ENCODE data around the gene RNF144B. TPM values are rescaled to one million over a fixed set of nuclear protein-coding genes. Genes with fewer than 3 reads are reported as not detected.

Gene RNF144B
- total and polyA plus RNA-seq, 10 of the 15 experiments (the other 5 are each of a cell fraction or from before 2014, with no cell fraction given) = 0.03 to 0.18 (median 0.14) TPM

GRCh38 chr6:18420328-18420727 lies 33.2 kb downstream of the RNF144B start:
- intact Hi-C loops (cut with micrococcal nuclease; ENCODE audit: unreplicated experiment) = no loop called here
- ChIA-PET POLR2A (no interaction called here), SMC1A (ENCODE audit: uncharacterized antibody, unreplicated experiment) (no interaction called here), RAD21 (ENCODE audit: unreplicated experiment) (no interaction called here), CTCF (no interaction called here)
- no peaks in the 10 kb centered on the region for H3K36me3 ChIP-seq (ENCODE audit: control insufficient read depth in 2 of 2, insufficient read depth in 2 of 2, low read length in 1 of 2)
- H4K20me1 ChIP-seq (ENCODE audit: control insufficient read depth, insufficient read depth) = no peaks in the 10 kb centered on the region
- no peaks in the 10 kb centered on the region; a peak in 1 of 4 replicates for H3K27me3 ChIP-seq (replicated peaks in 1 of 2; ENCODE audit: control insufficient read depth in 2 of 2, insufficient read depth in 2 of 2, low read length in 1 of 2)
- no peak overlapping the region for H3K4me2 ChIP-seq (ENCODE audit: control insufficient read depth, insufficient read depth)
- H3K4me1 ChIP-seq (ENCODE audit: control insufficient read depth, insufficient read depth, low read length) = no peaks in the 10 kb centered on the region
- ATAC-seq (no peak), FAIRE-seq (no peak), DNase-seq (ENCODE audit: low read depth, low spot score) (no peak)
- BruUV-seq (replicated peaks) = no TSS peak
- no peak overlapping the region for H3K27ac ChIP-seq (ENCODE audit: control insufficient read depth, insufficient read depth)
- no peak overlapping the region for H3K4me3 ChIP-seq
- no peak overlapping the region for H3K9ac ChIP-seq (ENCODE audit: control insufficient read depth, insufficient read depth, low read length)
- no peaks in the 10 kb centered on the region for H3K9me3 ChIP-seq (replicated peaks; ENCODE audit: control insufficient read depth, insufficient read depth, low read length)
- TF ChIP-seq ZZZ3 (IDR thresholded peaks at IDR 0.05; ENCODE audit: control insufficient read depth, insufficient read length, low read depth) = no peak
- no peak for TF ChIP-seq SIN3A (IDR thresholded peaks at IDR 0.05; ENCODE audit: low read depth, low read length)
- no peak for TF ChIP-seq CHD1 (IDR thresholded peaks at IDR 0.05; ENCODE audit: low read depth, low read length)
- no peak for TF ChIP-seq PRDM15 (CRISPR knock-in tag; IDR thresholded peaks at IDR 0.05)
- TF ChIP-seq ZNF207 (IDR thresholded peaks at IDR 0.05; ENCODE audit: borderline replicate concordance) = no peak
- no peak for TF ChIP-seq IKZF2 (IDR thresholded peaks at IDR 0.05)
- TF ChIP-seq PKNOX1 (IDR thresholded peaks at IDR 0.05) = no peak
- TF ChIP-seq ZBTB40 (IDR thresholded peaks at IDR 0.05; ENCODE audit: borderline replicate concordance) = no peak
- WGBS (ENCODE audit: insufficient coverage, insufficient replicate concordance, low lambda C conversion rate, missing lambda C conversion rate) = 2% methylated on average over 3 of the region's 3 CpGs
- in situ Hi-C loops (cut with MboI) = no loop called here
- no peaks in the 10 kb centered on the region for H3K79me2 ChIP-seq (ENCODE audit: control insufficient read depth, insufficient read depth, low read length)
- no peak overlapping the region for H2AFZ ChIP-seq (ENCODE audit: control insufficient read depth, low read depth, low read length)
